CD14-positive monocyte (primary cell): ENCODE results near the gene EXPH5. TPM values are rescaled to one million over a fixed set of nuclear protein-coding genes. Genes with fewer than 3 reads are reported as not detected.

Source experiments
- DNase-seq, 3 donors: peaks; one replicate each; pipeline ENCODE4 v3.0.0-alpha.2; 2011 to 2022
- H2AFZ ChIP-seq: 2 replicates; pipeline ENCODE4 v1.6.0; 2012; ENCODE audit warnings: mild to moderate bottlenecking, low read depth, low read length, inconsistent platforms; ENCODE audit not compliant: insufficient read depth, poor library complexity, severe bottlenecking
- H3K27ac ChIP-seq, 2 donors: 1 replicate in 1 of 2; 2 replicates in 1 of 2; pipeline ENCODE4 v1.5.1; 2012 to 2013; ENCODE audit warnings: low read length in 2 of 2, control low read depth in 1 of 2, inconsistent platforms in 1 of 2, low read depth in 1 of 2, mild to moderate bottlenecking in 1 of 2
- H3K27me3 ChIP-seq, 2 donors: one replicate each; pipeline versions ENCODE4 v1.6.0 to v1.6.1; 2011 to 2013; ENCODE audit warnings: low read length in 2 of 2; ENCODE audit not compliant: control insufficient read depth in 2 of 2, insufficient read depth in 2 of 2
- H3K36me3 ChIP-seq, 2 donors: replicated peaks in 1 of 2; 1 replicate in 1 of 2; 2 replicates in 1 of 2; pipeline versions ENCODE4 v1.5.1 to v1.6.1; 2012 to 2013; ENCODE audit warnings: low read length in 2 of 2, control low read depth in 1 of 2, inconsistent platforms in 1 of 2, mild to moderate bottlenecking in 1 of 2; ENCODE audit not compliant: insufficient read depth in 2 of 2, control insufficient read depth in 1 of 2
- H3K4me1 ChIP-seq, 2 donors: 1 replicate in 1 of 2; 2 replicates in 1 of 2; pipeline versions ENCODE4 v1.5.1 to v1.6.1; 2012 to 2013; ENCODE audit warnings: low read length in 2 of 2, control low read depth in 1 of 2, inconsistent platforms in 1 of 2, mild to moderate bottlenecking in 1 of 2, moderate library complexity in 1 of 2; ENCODE audit not compliant: insufficient read depth in 2 of 2, control insufficient read depth in 1 of 2
- H3K4me2 ChIP-seq: replicated peaks from 2 replicates; pipeline ENCODE3; 2012; ENCODE audit warnings: low read length, moderate library complexity, mild to moderate bottlenecking; ENCODE audit not compliant: poor library complexity, severe bottlenecking; ENCODE audit errors: extremely low read depth
- H3K4me3 ChIP-seq, 3 experiments: fragments of 200-600 bp in 1 of 3; sonication (generic) in 1 of 3; replicated peaks in 1 of 3; 1 replicate in 2 of 3; 2 replicates in 1 of 3; pipeline ENCODE4 v1.5.1; 2011 to 2013; ENCODE audit warnings: low read length in 3 of 3, mild to moderate bottlenecking in 3 of 3, control low read depth in 2 of 3, low read depth in 2 of 3, inconsistent platforms in 1 of 3, moderate library complexity in 1 of 3
- H3K79me2 ChIP-seq: 2 replicates; pipeline ENCODE4 v1.6.0; 2012; ENCODE audit warnings: mild to moderate bottlenecking, control low read depth, inconsistent platforms, low read length, moderate library complexity; ENCODE audit not compliant: insufficient read depth
- H3K9ac ChIP-seq: 2 replicates; pipeline ENCODE4 v1.6.0; 2017; ENCODE audit warnings: low read length, mild to moderate bottlenecking; ENCODE audit not compliant: insufficient read depth, poor library complexity, severe bottlenecking
- H3K9me3 ChIP-seq, 2 donors: replicated peaks in 1 of 2; 1 replicate in 1 of 2; 2 replicates in 1 of 2; pipeline versions ENCODE4 v1.5.1 to v1.6.1; 2012 to 2013; ENCODE audit warnings: low read length in 2 of 2, control low read depth in 1 of 2; ENCODE audit not compliant: control insufficient read depth in 1 of 2, insufficient read depth in 1 of 2
- H4K20me1 ChIP-seq: 2 replicates; pipeline ENCODE4 v1.6.0; 2012; ENCODE audit warnings: mild to moderate bottlenecking, low read length, control low read depth, moderate library complexity; ENCODE audit not compliant: insufficient read depth
- H3K27ac Mint-ChIP-seq, 7 donors: one replicate each; pipeline ENCODE4 v1.8.0; 2020; ENCODE audit warnings: mild to moderate bottlenecking in 7 of 7, mixed read lengths in 7 of 7, moderate library complexity in 6 of 7, inconsistent platforms in 2 of 7
- H3K27me3 Mint-ChIP-seq, 3 donors: one replicate each; pipeline ENCODE4 v1.8.0; 2021 to 2022; ENCODE audit warnings: low read depth in 3 of 3, mild to moderate bottlenecking in 3 of 3, mixed read lengths in 3 of 3, moderate library complexity in 3 of 3, inconsistent platforms in 1 of 3
- H3K36me3 Mint-ChIP-seq, 2 donors: one replicate each; pipeline ENCODE4 v1.8.0; 2020; ENCODE audit warnings: mixed read lengths in 2 of 2, inconsistent platforms in 1 of 2, mild to moderate bottlenecking in 1 of 2
- H3K4me1 Mint-ChIP-seq: one replicate; pipeline ENCODE4 v1.8.0; 2020; ENCODE audit warnings: mild to moderate bottlenecking, mixed read lengths
- H3K4me3 Mint-ChIP-seq, 2 donors: one replicate each; pipeline ENCODE4 v1.8.0; 2020; ENCODE audit warnings: mild to moderate bottlenecking in 2 of 2, mixed read lengths in 2 of 2, moderate library complexity in 1 of 2
- H3K9me3 Mint-ChIP-seq, 7 donors: one replicate each; pipeline ENCODE4 v1.8.0; 2020 to 2022; ENCODE audit warnings: mixed read lengths in 7 of 7, mild to moderate bottlenecking in 6 of 7, moderate library complexity in 6 of 7, inconsistent platforms in 2 of 7
- WGBS: methylation state at CpG from one replicate; pipeline ENCODE4 v1.1.5; 2013; ENCODE audit warnings: missing lambda C conversion rate; ENCODE audit not compliant: insufficient coverage; 5-methylcytosine and 5-hydroxymethylcytosine counted together
- intact Hi-C, 2 donors: fragments of 100-400 bp; cut with micrococcal nuclease; formaldehyde crosslinking; loops; one replicate each; pipeline versions ENCODE4 v1.15.0 to v1.15.1; 2023
- polyA plus RNA-seq, 3 donors: library from polyadenylated mRNA; depleted of rRNA in 1 of 3; unstranded in 2 of 3; stranded (reverse) in 1 of 3; fragments of 300-500 nt in 2 of 3; fragments of >200 nt in 1 of 3; fragmentation: Illumina TruSeq in 2 of 3; gene quantifications; 1 replicate in 2 of 3; 2 replicates in 1 of 3; pipeline ENCODE4 v1.2.3, GENCODE V29; 2012 to 2021
- TF ChIP-seq, protein P1 (sequence below): fragments of 200-600 bp; IDR thresholded peaks from one replicate; pipeline ENCODE4 v1.8.0; 2022; ENCODE audit warnings: antibody characterized with exemption, mild to moderate bottlenecking

The EXPH5 gene
- polyA plus RNA-seq, 3 donors, result 0.05 to 0.17 TPM; not detected in 1

DNA sequence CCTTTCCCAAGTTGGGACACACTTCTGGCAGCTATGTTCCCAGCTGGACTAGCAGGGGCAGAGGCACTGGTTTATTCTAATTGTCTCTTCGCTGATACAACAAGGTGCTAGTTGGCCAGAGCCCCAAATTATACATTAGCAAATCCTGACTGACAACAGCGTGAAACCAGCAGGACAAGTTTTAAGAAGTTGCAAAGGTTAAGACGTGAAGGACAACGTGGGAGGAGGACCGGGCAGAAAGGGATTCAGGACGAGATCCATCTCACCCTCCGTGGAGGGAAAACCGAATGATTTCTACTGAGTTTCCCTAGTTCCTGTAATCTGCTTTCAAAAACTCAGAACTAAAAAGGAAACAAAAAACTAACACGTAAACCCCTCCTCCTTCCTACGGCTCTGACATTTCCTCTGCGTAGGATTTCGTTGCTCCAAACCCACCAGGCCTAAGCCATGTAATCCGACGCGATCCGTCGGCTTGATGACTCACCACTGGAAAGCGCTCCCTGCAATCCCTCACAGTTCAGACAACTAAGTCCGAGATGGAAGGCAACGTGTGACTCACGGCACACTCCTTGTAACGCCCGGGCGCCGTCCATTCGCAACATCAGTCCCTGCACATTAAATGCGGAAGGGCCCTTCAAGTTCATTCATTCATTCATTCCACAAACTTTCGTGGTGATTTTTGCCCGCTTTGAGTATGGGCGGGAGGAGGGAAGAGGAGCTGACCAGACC lies 96.1 kb downstream of the EXPH5 start:
- H3K4me1 Mint-ChIP-seq, result peaks cover 12% of the 10 kb centered on the region
- Histone ChIP-seq H3K4me3 (peak overlapping the region; percentile 29 to 91 (median 90)), H3K4me1 (peaks cover 12 to 14% of the 10 kb centered on the region in 2 donors), H3K4me2 (peak overlapping the region; percentile 99), H3K27ac (peak overlapping the region; percentile 52 to 94), H3K79me2 (peaks cover 4% of the 10 kb centered on the region), H2AFZ (peak overlapping the region; percentile 94), H3K9me3 (no peaks in the 10 kb centered on the region), H3K9ac (peak overlapping the region; percentile 79), H4K20me1 (no peaks in the 10 kb centered on the region), H3K36me3 (no peaks in the 10 kb centered on the region), H3K27me3 (no peaks in the 10 kb centered on the region)
- intact Hi-C loops, result loop anchor here (2.0 to 10.0 kb wide), 3 partner anchors 31 to 930 kb away; partner anchors contain the start of genes ALKBH8 (in 1 of the 2), ATM (in 1 of the 2), C11orf65 (in 1 of the 2) and NPAT (in 1 of the 2)
- H3K4me3 Mint-ChIP-seq, result peak overlapping the region; percentile 87 to 97
- peak; percentile 99 for DNase-seq
- 0% methylated on average over 19 of the region's 30 CpGs for WGBS
- peaks cover 0 to 2% of the 10 kb centered on the region in 2 donors for H3K36me3 Mint-ChIP-seq
- TF ChIP-seq, protein P1, sequence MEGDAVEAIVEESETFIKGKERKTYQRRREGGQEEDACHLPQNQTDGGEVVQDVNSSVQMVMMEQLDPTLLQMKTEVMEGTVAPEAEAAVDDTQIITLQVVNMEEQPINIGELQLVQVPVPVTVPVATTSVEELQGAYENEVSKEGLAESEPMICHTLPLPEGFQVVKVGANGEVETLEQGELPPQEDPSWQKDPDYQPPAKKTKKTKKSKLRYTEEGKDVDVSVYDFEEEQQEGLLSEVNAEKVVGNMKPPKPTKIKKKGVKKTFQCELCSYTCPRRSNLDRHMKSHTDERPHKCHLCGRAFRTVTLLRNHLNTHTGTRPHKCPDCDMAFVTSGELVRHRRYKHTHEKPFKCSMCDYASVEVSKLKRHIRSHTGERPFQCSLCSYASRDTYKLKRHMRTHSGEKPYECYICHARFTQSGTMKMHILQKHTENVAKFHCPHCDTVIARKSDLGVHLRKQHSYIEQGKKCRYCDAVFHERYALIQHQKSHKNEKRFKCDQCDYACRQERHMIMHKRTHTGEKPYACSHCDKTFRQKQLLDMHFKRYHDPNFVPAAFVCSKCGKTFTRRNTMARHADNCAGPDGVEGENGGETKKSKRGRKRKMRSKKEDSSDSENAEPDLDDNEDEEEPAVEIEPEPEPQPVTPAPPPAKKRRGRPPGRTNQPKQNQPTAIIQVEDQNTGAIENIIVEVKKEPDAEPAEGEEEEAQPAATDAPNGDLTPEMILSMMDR, result no peak
- H3K9me3 Mint-ChIP-seq, result no peaks in the 10 kb centered on the region
- peaks cover 0 to 4% (median 0%) of the 10 kb centered on the region in 3 donors for H3K27me3 Mint-ChIP-seq
- H3K27ac Mint-ChIP-seq, result peak overlapping the region; percentile 96 to 99 (median 98)

DNA sequence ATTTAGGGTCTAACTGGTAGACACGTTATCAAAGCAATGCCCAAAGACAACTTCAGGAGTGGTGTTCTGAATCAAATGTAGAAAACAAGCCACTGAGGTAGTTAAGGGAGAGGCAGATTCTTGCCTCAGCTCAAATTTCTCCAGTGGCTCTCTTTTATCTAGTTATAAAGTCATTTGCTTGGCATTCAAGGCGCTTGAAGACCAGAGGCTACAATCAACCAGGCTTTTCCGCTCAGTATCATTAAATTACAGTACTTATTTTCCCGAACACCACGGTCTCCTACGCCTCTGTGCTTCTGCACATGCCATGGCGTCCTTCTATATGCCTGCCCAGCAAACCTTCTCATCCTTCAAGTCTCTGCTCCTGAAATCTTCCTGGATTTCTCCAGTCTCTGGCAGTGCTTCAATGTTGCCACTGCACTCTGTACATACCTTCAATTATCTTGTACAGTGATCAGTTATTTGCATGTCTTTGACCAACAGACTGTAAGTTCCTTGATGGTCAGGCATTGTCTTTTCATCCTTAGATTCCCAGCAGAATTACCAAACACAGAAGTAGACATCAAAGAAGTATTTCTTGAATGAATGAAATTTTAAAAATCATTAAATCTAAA lies 96.8 kb downstream of the EXPH5 start:
- Mint-ChIP-seq H3K4me1 (peaks cover 12% of the 10 kb centered on the region), H3K4me3 (peak overlapping the region; percentile 87 to 97), H3K36me3 (peaks cover 0 to 2% of the 10 kb centered on the region in 2 donors), H3K27ac (peak overlapping the region; percentile 96 to 99 (median 98)), H3K27me3 (peaks cover 0 to 4% (median 0%) of the 10 kb centered on the region in 3 donors), H3K9me3 (no peaks in the 10 kb centered on the region)
- Histone ChIP-seq H2AFZ (peak overlapping the region; percentile 94), H3K36me3 (no peaks in the 10 kb centered on the region), H3K4me2 (peak overlapping the region; percentile 99), H3K79me2 (peaks cover 4% of the 10 kb centered on the region), H3K9me3 (no peaks in the 10 kb centered on the region), H4K20me1 (no peaks in the 10 kb centered on the region), H3K27me3 (no peaks in the 10 kb centered on the region), H3K27ac (peak overlapping the region; percentile 52 to 94), H3K4me3 (peak overlapping the region; percentile 29 to 91 (median 90)), H3K4me1 (peaks cover 12 to 14% of the 10 kb centered on the region in 2 donors), H3K9ac (peak overlapping the region; percentile 79)
- TF ChIP-seq, protein P1, result no peak
- intact Hi-C loops, result loop anchor here (2.0 to 10.0 kb wide), 3 partner anchors 30 to 929 kb away; partner anchors contain the start of genes ALKBH8 (in 1 of the 2), ATM (in 1 of the 2), C11orf65 (in 1 of the 2) and NPAT (in 1 of the 2)
- no peak for DNase-seq
- WGBS, result 98% methylated on average over 6 of the region's 7 CpGs
